D721Med (cell line): Measurements from ENCODE around the gene SEPTIN8.

Experiments
- DNase-seq: peaks from one replicate; pipeline ENCODE4 v3.0.0; 2011; ENCODE audit warnings: low spot score; ENCODE audit not compliant: insufficient read length
- FAIRE-seq: peaks from 2 replicates; lab custom pipeline; 2011; peaks lifted over from hg19 to GRCh38; lab: Jason Lieb, UNC
- CTCF ChIP-seq: IDR thresholded peaks from 2 replicates; pipeline ENCODE4 v1.5.1; 2012; ENCODE audit warnings: mild to moderate bottlenecking, control low read depth; ENCODE audit not compliant: insufficient read depth; ENCODE audit errors: missing control alignments

Gene SEPTIN8

GRCh38 chr5:132718544-132719312 lies 58.3 kb downstream of the SEPTIN8 start:
- no peak for TF ChIP-seq CTCF
- FAIRE-seq (no peak), DNase-seq (no peak)

- FAIRE-seq, result no peak
- DNase-seq, result no peak
- TF ChIP-seq CTCF, result no peak
Measured at GRCh38 chr5:132714456-132715307, 62.4 kb downstream of the SEPTIN8 start.

- TF ChIP-seq CTCF, result no peak
- DNase-seq, result no peak
- no peak for FAIRE-seq
Measured at GRCh38 chr5:132708645-132709044, 68.4 kb downstream of the SEPTIN8 start.

- DNase-seq (no peak), FAIRE-seq (no peak)
- no peak for TF ChIP-seq CTCF
Measured at GRCh38 chr5:132704875-132705274, 72.2 kb downstream of the SEPTIN8 start.
